WTC11 (cell line): ENCODE measurements around the gene QSOX2. TPM values are rescaled to one million over a fixed set of nuclear protein-coding genes. Genes with fewer than 3 reads are reported as not detected.

Source experiments
- ATAC-seq: fragments of 200-7000 bp; cut with Tn5 transposase; 2 replicates; pipeline ENCODE4 v1.10.0; 2021; ENCODE audit warnings: mild to moderate bottlenecking, moderate library complexity
- CTCF ChIA-PET: fragments of 300-600 bp; sonication (Branson Sonifier 250); formaldehyde crosslinking; loops from one replicate; lab custom pipeline; 2021; ENCODE audit warnings: antibody characterized with exemption; lab: Charles Lee
- POLR2A ChIA-PET: fragments of 350-600 bp; sonication (Branson Sonifier 250); formaldehyde crosslinking; loops from one replicate; lab custom pipeline; 2021; ENCODE audit warnings: antibody characterized with exemption; lab: Charles Lee
- DNase-seq: peaks from one replicate; pipeline ENCODE4 v3.0.0; 2021; ENCODE audit warnings: low spot score
- H3K27ac Mint-ChIP-seq: 2 replicates; pipeline ENCODE4 v1.8.0; 2021; ENCODE audit warnings: mixed read lengths
- H3K27me3 Mint-ChIP-seq: 2 replicates; pipeline ENCODE4 v1.8.0; 2021; ENCODE audit warnings: low read depth, mild to moderate bottlenecking, moderate library complexity, mixed read lengths
- H3K36me3 Mint-ChIP-seq: 2 replicates; pipeline ENCODE4 v1.8.0; 2021; ENCODE audit warnings: mixed read lengths
- H3K4me1 Mint-ChIP-seq: 2 replicates; pipeline ENCODE4 v1.8.0; 2022; ENCODE audit warnings: mixed read lengths
- H3K4me3 Mint-ChIP-seq: 2 replicates; pipeline ENCODE4 v1.8.0; 2021; ENCODE audit warnings: mild to moderate bottlenecking, moderate library complexity, mixed read lengths
- H3K9me3 Mint-ChIP-seq: 2 replicates; pipeline ENCODE4 v1.8.0; 2021; ENCODE audit warnings: mixed read lengths
- ESRRA ChIP-seq: sonication (generic); formaldehyde crosslinking; IDR thresholded peaks from 2 replicates; pipeline ENCODE4 v1.8.1; 2022; ENCODE audit warnings: mild to moderate bottlenecking, missing genetic modification reagents, borderline replicate concordance
- OVOL2 ChIP-seq: fragments of 250-450 bp; sonication (Bioruptor Pico); IDR thresholded peaks from 2 replicates; pipeline ENCODE4 v1.9.0; 2021; ENCODE audit warnings: mild to moderate bottlenecking, borderline replicate concordance
- SMAD3 ChIP-seq: sonication (generic); formaldehyde crosslinking; IDR thresholded peaks from 2 replicates; pipeline ENCODE4 v1.8.0; 2022; ENCODE audit warnings: missing genetic modification reagents, mild to moderate bottlenecking, borderline replicate concordance
- SMAD4 ChIP-seq: sonication (generic); formaldehyde crosslinking; IDR thresholded peaks from 2 replicates; pipeline ENCODE4 v1.8.0; 2022; ENCODE audit warnings: mild to moderate bottlenecking, missing genetic modification reagents
- ZNF671 ChIP-seq: fragments of 250-450 bp; sonication (Bioruptor Pico); IDR thresholded peaks from 2 replicates; pipeline ENCODE4 v1.8.0; 2021; ENCODE audit warnings: mild to moderate bottlenecking
- total RNA-seq: library from RNA; stranded (reverse); gene quantifications from 3 replicates; pipeline ENCODE4 v1.2.3, GENCODE V29; 2021
- TF ChIP-seq, protein P1 (sequence below): sonication (generic); formaldehyde crosslinking; IDR thresholded peaks from 2 replicates; pipeline ENCODE4 v1.8.0; 2022; ENCODE audit warnings: missing genetic modification reagents
- TF ChIP-seq, protein P2 (sequence below): sonication (generic); formaldehyde crosslinking; conservative IDR thresholded peaks from 2 replicates; pipeline ENCODE4 v1.8.1; 2023; ENCODE audit warnings: mild to moderate bottlenecking, low read depth, missing genetic modification reagents, moderate library complexity
- TF ChIP-seq, protein P3 (sequence below): sonication (generic); formaldehyde crosslinking; IDR thresholded peaks from 2 replicates; pipeline ENCODE4 v1.8.0; 2023; ENCODE audit warnings: missing genetic modification reagents, mild to moderate bottlenecking, borderline replicate concordance
- TF ChIP-seq, protein P4 (sequence below): sonication (generic); formaldehyde crosslinking; IDR thresholded peaks from 2 replicates; pipeline ENCODE4 v1.8.1; 2022; ENCODE audit warnings: missing genetic modification reagents, borderline replicate concordance

The QSOX2 gene
- total RNA-seq, 1 experiment from 2014 or later, result 33.2 TPM

DNA sequence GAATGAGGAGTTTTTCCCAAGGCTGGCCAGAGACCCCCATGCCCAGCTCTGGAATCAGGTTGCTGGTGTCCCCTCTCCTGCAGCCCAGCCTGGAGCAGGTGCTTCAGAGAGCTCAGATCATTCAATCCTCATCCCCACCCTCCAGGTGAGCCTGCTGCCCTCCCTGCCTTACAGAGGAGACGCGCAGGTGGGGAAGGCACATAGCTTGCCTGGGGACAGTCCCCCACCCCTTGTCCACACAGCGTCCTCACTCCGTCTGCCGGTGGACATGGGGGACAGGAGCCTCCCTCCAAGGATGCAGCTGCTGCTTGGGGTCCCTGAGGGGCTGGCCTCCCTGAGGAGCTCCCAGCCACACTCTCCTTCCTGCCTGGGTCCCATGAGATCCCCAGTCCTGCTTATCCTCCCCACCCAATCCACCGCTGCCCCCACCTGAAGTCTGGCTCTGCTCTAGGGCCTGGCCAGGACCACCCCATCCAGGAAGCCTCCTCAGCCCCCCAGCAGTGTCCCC is 17.1 kb upstream of the QSOX2 start (continued):
- TF ChIP-seq, protein P1, sequence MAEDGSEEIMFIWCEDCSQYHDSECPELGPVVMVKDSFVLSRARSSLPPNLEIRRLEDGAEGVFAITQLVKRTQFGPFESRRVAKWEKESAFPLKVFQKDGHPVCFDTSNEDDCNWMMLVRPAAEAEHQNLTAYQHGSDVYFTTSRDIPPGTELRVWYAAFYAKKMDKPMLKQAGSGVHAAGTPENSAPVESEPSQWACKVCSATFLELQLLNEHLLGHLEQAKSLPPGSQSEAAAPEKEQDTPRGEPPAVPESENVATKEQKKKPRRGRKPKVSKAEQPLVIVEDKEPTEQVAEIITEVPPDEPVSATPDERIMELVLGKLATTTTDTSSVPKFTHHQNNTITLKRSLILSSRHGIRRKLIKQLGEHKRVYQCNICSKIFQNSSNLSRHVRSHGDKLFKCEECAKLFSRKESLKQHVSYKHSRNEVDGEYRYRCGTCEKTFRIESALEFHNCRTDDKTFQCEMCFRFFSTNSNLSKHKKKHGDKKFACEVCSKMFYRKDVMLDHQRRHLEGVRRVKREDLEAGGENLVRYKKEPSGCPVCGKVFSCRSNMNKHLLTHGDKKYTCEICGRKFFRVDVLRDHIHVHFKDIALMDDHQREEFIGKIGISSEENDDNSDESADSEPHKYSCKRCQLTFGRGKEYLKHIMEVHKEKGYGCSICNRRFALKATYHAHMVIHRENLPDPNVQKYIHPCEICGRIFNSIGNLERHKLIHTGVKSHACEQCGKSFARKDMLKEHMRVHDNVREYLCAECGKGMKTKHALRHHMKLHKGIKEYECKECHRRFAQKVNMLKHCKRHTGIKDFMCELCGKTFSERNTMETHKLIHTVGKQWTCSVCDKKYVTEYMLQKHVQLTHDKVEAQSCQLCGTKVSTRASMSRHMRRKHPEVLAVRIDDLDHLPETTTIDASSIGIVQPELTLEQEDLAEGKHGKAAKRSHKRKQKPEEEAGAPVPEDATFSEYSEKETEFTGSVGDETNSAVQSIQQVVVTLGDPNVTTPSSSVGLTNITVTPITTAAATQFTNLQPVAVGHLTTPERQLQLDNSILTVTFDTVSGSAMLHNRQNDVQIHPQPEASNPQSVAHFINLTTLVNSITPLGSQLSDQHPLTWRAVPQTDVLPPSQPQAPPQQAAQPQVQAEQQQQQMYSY (CRISPR knock-in tag), result no peak

DNA sequence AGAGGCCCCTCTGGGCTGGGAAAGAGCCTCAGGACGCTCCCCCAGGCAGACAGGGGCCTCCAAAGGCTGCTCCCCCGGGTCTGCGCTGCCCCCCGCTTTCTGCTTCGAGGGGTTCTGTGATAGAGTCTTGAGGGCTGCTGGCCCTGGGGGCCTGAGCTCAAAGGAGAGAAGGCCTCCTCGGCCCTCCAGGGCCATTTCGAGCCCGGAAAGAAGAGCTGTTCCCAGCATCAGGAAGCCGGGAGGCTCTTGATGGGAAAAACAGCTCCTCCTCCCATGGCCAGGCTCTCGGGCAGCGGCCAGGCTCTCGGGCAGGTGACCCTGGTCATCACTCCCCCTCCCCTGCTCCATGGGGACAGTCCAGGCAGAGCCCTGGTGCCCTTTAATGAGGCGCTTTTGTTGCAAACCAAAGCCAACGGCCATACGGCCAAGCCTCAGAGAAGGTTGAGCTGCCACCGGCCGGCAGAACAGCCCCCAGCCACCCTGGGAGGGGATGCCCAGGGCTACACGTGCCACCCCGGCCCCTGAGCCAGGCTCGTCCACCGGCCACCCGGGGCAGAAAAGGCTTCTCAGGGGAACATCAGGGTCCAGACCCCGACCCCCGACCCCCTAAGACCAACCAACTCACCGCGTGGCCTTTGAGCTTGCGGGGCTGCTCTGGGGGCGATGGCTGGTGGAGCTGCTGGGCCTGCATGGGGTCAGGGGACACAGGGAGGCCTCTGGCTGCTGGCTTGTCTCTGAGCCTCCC is 16.2 kb upstream of the QSOX2 start:
- no peak for DNase-seq
- no peak for ATAC-seq
- Mint-ChIP-seq H3K27ac (no peak overlapping the region), H3K36me3 (no peaks in the 10 kb centered on the region), H3K27me3 (no peaks in the 10 kb centered on the region; the same call in 1 of the 2 replicates), H3K9me3 (no peaks in the 10 kb centered on the region), H3K4me3 (no peak overlapping the region), H3K4me1 (no peaks in the 10 kb centered on the region)
- CTCF ChIA-PET, result interaction anchor here (0.8 to 1.2 kb wide), 3 partner anchors 16 to 123 kb away, joined by 3 read pairs; no protein-coding TSS in a partner anchor
- POLR2A ChIA-PET, result no interaction called here
- TF ChIP-seq, protein P2, sequence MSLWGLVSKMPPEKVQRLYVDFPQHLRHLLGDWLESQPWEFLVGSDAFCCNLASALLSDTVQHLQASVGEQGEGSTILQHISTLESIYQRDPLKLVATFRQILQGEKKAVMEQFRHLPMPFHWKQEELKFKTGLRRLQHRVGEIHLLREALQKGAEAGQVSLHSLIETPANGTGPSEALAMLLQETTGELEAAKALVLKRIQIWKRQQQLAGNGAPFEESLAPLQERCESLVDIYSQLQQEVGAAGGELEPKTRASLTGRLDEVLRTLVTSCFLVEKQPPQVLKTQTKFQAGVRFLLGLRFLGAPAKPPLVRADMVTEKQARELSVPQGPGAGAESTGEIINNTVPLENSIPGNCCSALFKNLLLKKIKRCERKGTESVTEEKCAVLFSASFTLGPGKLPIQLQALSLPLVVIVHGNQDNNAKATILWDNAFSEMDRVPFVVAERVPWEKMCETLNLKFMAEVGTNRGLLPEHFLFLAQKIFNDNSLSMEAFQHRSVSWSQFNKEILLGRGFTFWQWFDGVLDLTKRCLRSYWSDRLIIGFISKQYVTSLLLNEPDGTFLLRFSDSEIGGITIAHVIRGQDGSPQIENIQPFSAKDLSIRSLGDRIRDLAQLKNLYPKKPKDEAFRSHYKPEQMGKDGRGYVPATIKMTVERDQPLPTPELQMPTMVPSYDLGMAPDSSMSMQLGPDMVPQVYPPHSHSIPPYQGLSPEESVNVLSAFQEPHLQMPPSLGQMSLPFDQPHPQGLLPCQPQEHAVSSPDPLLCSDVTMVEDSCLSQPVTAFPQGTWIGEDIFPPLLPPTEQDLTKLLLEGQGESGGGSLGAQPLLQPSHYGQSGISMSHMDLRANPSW, result no peak
- TF ChIP-seq ESRRA (no peak), OVOL2 (CRISPR knock-in tag) (no peak), SMAD3 (CRISPR knock-in tag) (no peak), ZNF671 (no peak), SMAD4 (CRISPR knock-in tag) (no peak)
- TF ChIP-seq, protein P3, sequence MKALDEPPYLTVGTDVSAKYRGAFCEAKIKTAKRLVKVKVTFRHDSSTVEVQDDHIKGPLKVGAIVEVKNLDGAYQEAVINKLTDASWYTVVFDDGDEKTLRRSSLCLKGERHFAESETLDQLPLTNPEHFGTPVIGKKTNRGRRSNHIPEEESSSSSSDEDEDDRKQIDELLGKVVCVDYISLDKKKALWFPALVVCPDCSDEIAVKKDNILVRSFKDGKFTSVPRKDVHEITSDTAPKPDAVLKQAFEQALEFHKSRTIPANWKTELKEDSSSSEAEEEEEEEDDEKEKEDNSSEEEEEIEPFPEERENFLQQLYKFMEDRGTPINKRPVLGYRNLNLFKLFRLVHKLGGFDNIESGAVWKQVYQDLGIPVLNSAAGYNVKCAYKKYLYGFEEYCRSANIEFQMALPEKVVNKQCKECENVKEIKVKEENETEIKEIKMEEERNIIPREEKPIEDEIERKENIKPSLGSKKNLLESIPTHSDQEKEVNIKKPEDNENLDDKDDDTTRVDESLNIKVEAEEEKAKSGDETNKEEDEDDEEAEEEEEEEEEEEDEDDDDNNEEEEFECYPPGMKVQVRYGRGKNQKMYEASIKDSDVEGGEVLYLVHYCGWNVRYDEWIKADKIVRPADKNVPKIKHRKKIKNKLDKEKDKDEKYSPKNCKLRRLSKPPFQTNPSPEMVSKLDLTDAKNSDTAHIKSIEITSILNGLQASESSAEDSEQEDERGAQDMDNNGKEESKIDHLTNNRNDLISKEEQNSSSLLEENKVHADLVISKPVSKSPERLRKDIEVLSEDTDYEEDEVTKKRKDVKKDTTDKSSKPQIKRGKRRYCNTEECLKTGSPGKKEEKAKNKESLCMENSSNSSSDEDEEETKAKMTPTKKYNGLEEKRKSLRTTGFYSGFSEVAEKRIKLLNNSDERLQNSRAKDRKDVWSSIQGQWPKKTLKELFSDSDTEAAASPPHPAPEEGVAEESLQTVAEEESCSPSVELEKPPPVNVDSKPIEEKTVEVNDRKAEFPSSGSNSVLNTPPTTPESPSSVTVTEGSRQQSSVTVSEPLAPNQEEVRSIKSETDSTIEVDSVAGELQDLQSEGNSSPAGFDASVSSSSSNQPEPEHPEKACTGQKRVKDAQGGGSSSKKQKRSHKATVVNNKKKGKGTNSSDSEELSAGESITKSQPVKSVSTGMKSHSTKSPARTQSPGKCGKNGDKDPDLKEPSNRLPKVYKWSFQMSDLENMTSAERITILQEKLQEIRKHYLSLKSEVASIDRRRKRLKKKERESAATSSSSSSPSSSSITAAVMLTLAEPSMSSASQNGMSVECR, result no peak
- TF ChIP-seq, protein P4, sequence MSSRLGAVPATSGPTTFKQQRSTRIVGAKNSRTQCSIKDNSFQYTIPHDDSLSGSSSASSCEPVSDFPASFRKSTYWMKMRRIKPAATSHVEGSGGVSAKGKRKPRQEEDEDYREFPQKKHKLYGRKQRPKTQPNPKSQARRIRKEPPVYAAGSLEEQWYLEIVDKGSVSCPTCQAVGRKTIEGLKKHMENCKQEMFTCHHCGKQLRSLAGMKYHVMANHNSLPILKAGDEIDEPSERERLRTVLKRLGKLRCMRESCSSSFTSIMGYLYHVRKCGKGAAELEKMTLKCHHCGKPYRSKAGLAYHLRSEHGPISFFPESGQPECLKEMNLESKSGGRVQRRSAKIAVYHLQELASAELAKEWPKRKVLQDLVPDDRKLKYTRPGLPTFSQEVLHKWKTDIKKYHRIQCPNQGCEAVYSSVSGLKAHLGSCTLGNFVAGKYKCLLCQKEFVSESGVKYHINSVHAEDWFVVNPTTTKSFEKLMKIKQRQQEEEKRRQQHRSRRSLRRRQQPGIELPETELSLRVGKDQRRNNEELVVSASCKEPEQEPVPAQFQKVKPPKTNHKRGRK, result no peak
- TF ChIP-seq, all 79 proteins: peak for 0
